RCC 7860 (cell line): ENCODE results near the gene AKT2.
A peak's percentile ranks its signal among the peaks of the same experiment; 100 is the strongest.

Experiments
- DNase-seq: peaks from one replicate; pipeline ENCODE4 v3.0.0-alpha.2; 2015; ENCODE audit warnings: low spot score
- FAIRE-seq: peaks from 2 replicates; lab custom pipeline; 2012; peaks lifted over from hg19 to GRCh38; lab: Jason Lieb, UNC

Gene AKT2

GRCh38 chr19:40239415-40240226, 45.5 kb downstream of the AKT2 start:
- DNase-seq, result no peak
- FAIRE-seq, result no peak

GRCh38 chr19:40238775-40239174, 46.4 kb downstream of the AKT2 start:
- FAIRE-seq, result no peak
- no peak for DNase-seq

- no peak for FAIRE-seq
- DNase-seq, result no peak
Measured at GRCh38 chr19:40237791-40238190, 47.4 kb downstream of the AKT2 start.

GRCh38 chr19:40236366-40236765, 48.8 kb downstream of the AKT2 start:
- FAIRE-seq, result no peak

GRCh38 chr19:40236026-40236355, 49.2 kb downstream of the AKT2 start:
- FAIRE-seq (no peak), DNase-seq (no peak)

More at GRCh38 chr19:40236366-40236765, 48.8 kb downstream of the AKT2 start:
- no peak for DNase-seq

GRCh38 chr19:40235238-40236025, 49.7 kb downstream of the AKT2 start:
- FAIRE-seq (no peak), DNase-seq (no peak)

GRCh38 chr19:40234429-40235237, 50.5 kb downstream of the AKT2 start:
- no peak for DNase-seq
- FAIRE-seq, result no peak

- no peak for FAIRE-seq
- DNase-seq, result no peak
Measured at GRCh38 chr19:40233811-40234389, 51.2 kb downstream of the AKT2 start.

- FAIRE-seq (no peak), DNase-seq (no peak)
Measured at GRCh38 chr19:40232949-40233810, 52.0 kb downstream of the AKT2 start.

- FAIRE-seq, result no peak
- DNase-seq, result no peak
Measured at GRCh38 chr19:40232479-40232878, 52.7 kb downstream of the AKT2 start.

GRCh38 chr19:40231544-40232424, 53.4 kb downstream of the AKT2 start:
- FAIRE-seq, result no peak
- peak; percentile 23 for DNase-seq

GRCh38 chr19:40231057-40231456, 54.1 kb downstream of the AKT2 start:
- no peak for DNase-seq
- FAIRE-seq, result no peak

GRCh38 chr19:40229926-40230417, 55.2 kb downstream of the AKT2 start:
- FAIRE-seq, result no peak

GRCh38 chr19:40229484-40229883, 55.7 kb downstream of the AKT2 start:
- DNase-seq (peak; percentile 78), FAIRE-seq (peak; percentile 77)

More at GRCh38 chr19:40229926-40230417, 55.2 kb downstream of the AKT2 start:
- no peak for DNase-seq

- no peak for FAIRE-seq
- DNase-seq, result no peak
Measured at GRCh38 chr19:40228863-40229262, 56.3 kb downstream of the AKT2 start.

- DNase-seq (no peak), FAIRE-seq (no peak)
Measured at GRCh38 chr19:40228346-40228745, 56.8 kb downstream of the AKT2 start.

GRCh38 chr19:40225440-40226305, 59.5 kb downstream of the AKT2 start:
- DNase-seq, result no peak

More at GRCh38 chr19:40225440-40226305, 59.5 kb downstream of the AKT2 start:
- no peak for FAIRE-seq
